GM23338 (cell line): ENCODE results near the gene THEM5. TPM values are rescaled to one million over a fixed set of nuclear protein-coding genes. Genes with fewer than 3 reads are reported as not detected.

Experiments used
- ATAC-seq: fragments of 200-7000 bp; cut with Tn5 transposase; 3 replicates; pipeline ENCODE4 v1.9.1; 2020
- DNase-seq: peaks from one replicate; pipeline ENCODE4 v3.0.0-alpha.2; 2015; ENCODE audit warnings: low spot score
- H2AFZ ChIP-seq: fragments of 200-600 bp; sonication (generic); 2 replicates; pipeline ENCODE4 v1.8.0; 2016; ENCODE audit warnings: antibody characterized with exemption, mild to moderate bottlenecking, moderate library complexity
- H3F3A ChIP-seq: fragments of 200-600 bp; sonication (generic); replicated peaks from 2 replicates; pipeline ENCODE4 v1.8.0; 2017; ENCODE audit warnings: antibody characterized with exemption, mixed run types, low read depth
- H3K27ac ChIP-seq: fragments of 200-600 bp; sonication (generic); 2 replicates; pipeline ENCODE4 v1.6.1; 2016; ENCODE audit warnings: low read depth
- H3K27me3 ChIP-seq: fragments of 200-600 bp; sonication (generic); 2 replicates; pipeline ENCODE4 v1.8.0; 2016; ENCODE audit warnings: mild to moderate bottlenecking, mixed run types, moderate library complexity; ENCODE audit not compliant: insufficient read depth
- H3K36me3 ChIP-seq: fragments of 200-600 bp; sonication (generic); 2 replicates; pipeline ENCODE4 v1.8.0; 2016; ENCODE audit warnings: mild to moderate bottlenecking; ENCODE audit not compliant: insufficient read depth
- H3K4me1 ChIP-seq: fragments of 200-600 bp; sonication (generic); 2 replicates; pipeline ENCODE4 v1.8.0; 2016; ENCODE audit warnings: mild to moderate bottlenecking, moderate library complexity; ENCODE audit not compliant: insufficient read depth
- H3K4me2 ChIP-seq: fragments of 200-600 bp; sonication (generic); 2 replicates; pipeline ENCODE4 v1.7.1; 2017; ENCODE audit warnings: mixed run types
- H3K4me3 ChIP-seq: fragments of 200-600 bp; sonication (generic); 2 replicates; pipeline ENCODE4 v1.6.1; 2016; ENCODE audit warnings: mixed run types
- H3K79me2 ChIP-seq: fragments of 200-600 bp; sonication (generic); replicated peaks from 2 replicates; pipeline ENCODE4 v1.8.0; 2017; ENCODE audit warnings: mild to moderate bottlenecking; ENCODE audit not compliant: insufficient read depth
- H3K9me2 ChIP-seq: fragments of 200-600 bp; sonication (generic); 2 replicates; pipeline ENCODE4 v1.8.0; 2017; ENCODE audit not compliant: insufficient read depth
- H4K20me1 ChIP-seq: fragments of 200-600 bp; sonication (generic); replicated peaks from 2 replicates; pipeline ENCODE4 v1.8.0; 2017; ENCODE audit warnings: mild to moderate bottlenecking; ENCODE audit not compliant: insufficient read depth
- H3K27ac Mint-ChIP-seq: 2 replicates; pipeline ENCODE4 v1.8.0; 2020; ENCODE audit warnings: inconsistent platforms, mild to moderate bottlenecking, moderate library complexity, mixed read lengths
- H3K27me3 Mint-ChIP-seq: 3 replicates; pipeline ENCODE4 v1.8.0; 2022; ENCODE audit warnings: low read depth, mild to moderate bottlenecking, moderate library complexity, mixed read lengths, inconsistent platforms; ENCODE audit not compliant: insufficient read depth, poor library complexity
- H3K36me3 Mint-ChIP-seq: 3 replicates; pipeline ENCODE4 v1.8.0; 2021; ENCODE audit warnings: low read depth, mild to moderate bottlenecking, inconsistent platforms, moderate library complexity, mixed read lengths
- H3K4me1 Mint-ChIP-seq: 3 replicates; pipeline ENCODE4 v1.8.0; 2020; ENCODE audit warnings: mild to moderate bottlenecking, inconsistent platforms, mixed read lengths
- H3K4me3 Mint-ChIP-seq: 3 replicates; pipeline ENCODE4 v1.8.0; 2021; ENCODE audit warnings: moderate library complexity, mild to moderate bottlenecking, inconsistent platforms, mixed read lengths
- H3K9me3 Mint-ChIP-seq: 3 replicates; pipeline ENCODE4 v1.8.0; 2020; ENCODE audit warnings: moderate library complexity, mild to moderate bottlenecking, inconsistent platforms, mixed read lengths
- CREB1 ChIP-seq: fragments of 250-450 bp; sonication (Bioruptor Pico); IDR thresholded peaks from 2 replicates; pipeline ENCODE4 v1.5.0; 2020; ENCODE audit warnings: low read depth, mild to moderate bottlenecking, moderate library complexity
- CTCF ChIP-seq, 2 experiments: fragments of 200-600 bp in 1 of 2; sonication (generic) in 1 of 2; conservative IDR thresholded peaks; 2 replicates each; pipeline versions ENCODE4 v1.5.1 to v1.6.1; 2016 to 2017; ENCODE audit warnings: antibody characterized with exemption in 2 of 2, low read depth in 2 of 2, mild to moderate bottlenecking in 2 of 2, moderate library complexity in 1 of 2
- ETS1 ChIP-seq: IDR thresholded peaks from 2 replicates; pipeline ENCODE4 v1.6.1; 2016; ENCODE audit warnings: antibody characterized with exemption
- JUNB ChIP-seq: IDR thresholded peaks from one replicate; pipeline ENCODE4 v1.6.1; 2016; ENCODE audit warnings: antibody characterized with exemption; ENCODE audit not compliant: unreplicated experiment
- NANOG ChIP-seq: IDR thresholded peaks from 2 replicates; pipeline ENCODE4 v1.6.1; 2016; ENCODE audit warnings: antibody characterized with exemption, borderline replicate concordance
- POLR2AphosphoS5 ChIP-seq: IDR thresholded peaks from 2 replicates; pipeline ENCODE4 v1.6.1; 2016; ENCODE audit warnings: antibody characterized with exemption, low read depth
- STAT1 ChIP-seq: IDR thresholded peaks from one replicate; pipeline ENCODE4 v1.6.1; 2016; ENCODE audit warnings: antibody characterized with exemption; ENCODE audit not compliant: unreplicated experiment
- ZNF114 ChIP-seq: fragments of 250-450 bp; sonication (Bioruptor Pico); IDR thresholded peaks from 2 replicates; pipeline ENCODE4 v1.5.0; 2020; ENCODE audit warnings: mild to moderate bottlenecking, moderate library complexity
- ZNF331 ChIP-seq: fragments of 250-450 bp; sonication (Bioruptor Pico); IDR thresholded peaks from 2 replicates; pipeline ENCODE4 v1.5.0; 2020; ENCODE audit warnings: low read depth, mild to moderate bottlenecking, moderate library complexity
- ZNF462 ChIP-seq: fragments of 250-450 bp; sonication (Bioruptor Pico); IDR thresholded peaks from 2 replicates; pipeline ENCODE4 v1.5.0; 2020; ENCODE audit warnings: mild to moderate bottlenecking, moderate library complexity
- polyA plus RNA-seq: library from polyadenylated mRNA; unstranded; fragments of >200 nt; fragmentation: Nextera tagmentation; extraction: Ambion mirVana; gene quantifications from 2 replicates; pipeline ENCODE4 v1.2.1, GENCODE V29; 2016
- total RNA-seq: library from RNA; depleted of rRNA; stranded (reverse); fragments of >200 nt; shearing (Covaris generic); gene quantifications from 2 replicates; pipeline ENCODE4 v1.2.3, GENCODE V29; 2014

The THEM5 gene
- total and polyA plus RNA-seq, 2 experiments from 2014 or later = not detected

GRCh38 chr1:151854658-151855057 is 1.1 kb upstream of the THEM5 start (continued):
- TF ChIP-seq ZNF462 = no peak
- TF ChIP-seq STAT1 = no peak
- TF ChIP-seq CREB1 (CRISPR knock-in tag) = no peak
- TF ChIP-seq JUNB = no peak
- TF ChIP-seq NANOG = no peak
- TF ChIP-seq ETS1 = no peak

- Histone ChIP-seq H3K4me2 (no peak overlapping the region), H3K27me3 (peaks cover 7% of the 10 kb centered on the region), H3K36me3 (no peaks in the 10 kb centered on the region; the same call in 1 of the 2 replicates), H3K4me1 (no peaks in the 10 kb centered on the region), H3K9me2 (no peaks in the 10 kb centered on the region), H3K27ac (no peak overlapping the region), H3K4me3 (no peak overlapping the region), H2AFZ (no peak overlapping the region), H4K20me1 (no peaks in the 10 kb centered on the region), H3F3A (no peaks in the 10 kb centered on the region), H3K79me2 (no peaks in the 10 kb centered on the region)
- H3K27ac Mint-ChIP-seq = no peak overlapping the region
- no peaks in the 10 kb centered on the region for H3K36me3 Mint-ChIP-seq
- ATAC-seq = no peak
- peaks cover 26% of the 10 kb centered on the region for H3K27me3 Mint-ChIP-seq
- H3K4me1 Mint-ChIP-seq = no peaks in the 10 kb centered on the region
- DNase-seq = no peak
- no peaks in the 10 kb centered on the region for H3K9me3 Mint-ChIP-seq
- H3K4me3 Mint-ChIP-seq = no peak overlapping the region
- TF ChIP-seq ZNF114 (CRISPR knock-in tag) = no peak
- TF ChIP-seq CTCF (conservative IDR thresholded peaks at IDR 0.05; ENCODE audit: low read depth in 2 of 2) = no peak
- no peak for TF ChIP-seq ETS1
- TF ChIP-seq ZNF331 (CRISPR knock-in tag) = no peak
- no peak for TF ChIP-seq POLR2AphosphoS5
These were observed 779 bp downstream of the THEM5 start for GRCh38 chr1:151852733-151853132.
